HL-60 (cell line): ENCODE results near the gene SOX4.

Experiments used
- DNase-seq, 2 experiments: peaks; one replicate each; pipeline ENCODE4 v3.0.0-alpha.2; 2010 to 2020; ENCODE audit warnings: low read depth in 1 of 2, low spot score in 1 of 2
- H3K27ac ChIP-seq: fragments of 250-450 bp; sonication (Bioruptor Pico); replicated peaks from 2 replicates; pipeline ENCODE4 v1.5.1; 2020; ENCODE audit warnings: mild to moderate bottlenecking, moderate library complexity
- H3K27me3 ChIP-seq: fragments of 250-450 bp; sonication (Bioruptor Pico); 2 replicates; pipeline ENCODE4 v1.5.1; 2021; ENCODE audit warnings: mild to moderate bottlenecking, moderate library complexity; ENCODE audit not compliant: insufficient read depth, poor library complexity, severe bottlenecking
- H3K4me3 ChIP-seq: replicated peaks from 2 replicates; pipeline ENCODE4 v1.5.1; 2011; ENCODE audit warnings: mild to moderate bottlenecking, control low read depth, low read length; ENCODE audit not compliant: insufficient read depth
- GABPA ChIP-seq: IDR thresholded peaks from 2 replicates; pipeline ENCODE4 v1.6.1; 2012; ENCODE audit warnings: low read depth
- POLR2AphosphoS5 ChIP-seq: IDR thresholded peaks from 2 replicates; pipeline ENCODE4 v1.6.1; 2012; ENCODE audit warnings: low read depth
- SPI1 ChIP-seq: IDR thresholded peaks from 2 replicates; pipeline ENCODE4 v1.6.1; 2012; ENCODE audit warnings: low read depth, mild to moderate bottlenecking, borderline replicate concordance
- TF ChIP-seq, protein P1 (sequence below): IDR thresholded peaks from one replicate; pipeline ENCODE4 v1.5.1; 2011; ENCODE audit warnings: low read length, control low read depth, inconsistent platforms; ENCODE audit not compliant: insufficient read depth
- TF ChIP-seq, protein P2 (sequence below): IDR thresholded peaks from 2 replicates; pipeline ENCODE4 v1.6.1; 2012; ENCODE audit warnings: low read depth; ENCODE audit not compliant: insufficient replicate concordance

The SOX4 gene

GRCh38 chr6:21560249-21560648 is 33.3 kb upstream of the SOX4 start:
- no peak overlapping the region for H3K4me3 ChIP-seq
- H3K27me3 ChIP-seq, result no peaks in the 10 kb centered on the region
- no peak for DNase-seq
- TF ChIP-seq POLR2AphosphoS5 (no peak), SPI1 (no peak)
- TF ChIP-seq, protein P1, sequence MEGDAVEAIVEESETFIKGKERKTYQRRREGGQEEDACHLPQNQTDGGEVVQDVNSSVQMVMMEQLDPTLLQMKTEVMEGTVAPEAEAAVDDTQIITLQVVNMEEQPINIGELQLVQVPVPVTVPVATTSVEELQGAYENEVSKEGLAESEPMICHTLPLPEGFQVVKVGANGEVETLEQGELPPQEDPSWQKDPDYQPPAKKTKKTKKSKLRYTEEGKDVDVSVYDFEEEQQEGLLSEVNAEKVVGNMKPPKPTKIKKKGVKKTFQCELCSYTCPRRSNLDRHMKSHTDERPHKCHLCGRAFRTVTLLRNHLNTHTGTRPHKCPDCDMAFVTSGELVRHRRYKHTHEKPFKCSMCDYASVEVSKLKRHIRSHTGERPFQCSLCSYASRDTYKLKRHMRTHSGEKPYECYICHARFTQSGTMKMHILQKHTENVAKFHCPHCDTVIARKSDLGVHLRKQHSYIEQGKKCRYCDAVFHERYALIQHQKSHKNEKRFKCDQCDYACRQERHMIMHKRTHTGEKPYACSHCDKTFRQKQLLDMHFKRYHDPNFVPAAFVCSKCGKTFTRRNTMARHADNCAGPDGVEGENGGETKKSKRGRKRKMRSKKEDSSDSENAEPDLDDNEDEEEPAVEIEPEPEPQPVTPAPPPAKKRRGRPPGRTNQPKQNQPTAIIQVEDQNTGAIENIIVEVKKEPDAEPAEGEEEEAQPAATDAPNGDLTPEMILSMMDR, result no peak
- TF ChIP-seq, protein P2, sequence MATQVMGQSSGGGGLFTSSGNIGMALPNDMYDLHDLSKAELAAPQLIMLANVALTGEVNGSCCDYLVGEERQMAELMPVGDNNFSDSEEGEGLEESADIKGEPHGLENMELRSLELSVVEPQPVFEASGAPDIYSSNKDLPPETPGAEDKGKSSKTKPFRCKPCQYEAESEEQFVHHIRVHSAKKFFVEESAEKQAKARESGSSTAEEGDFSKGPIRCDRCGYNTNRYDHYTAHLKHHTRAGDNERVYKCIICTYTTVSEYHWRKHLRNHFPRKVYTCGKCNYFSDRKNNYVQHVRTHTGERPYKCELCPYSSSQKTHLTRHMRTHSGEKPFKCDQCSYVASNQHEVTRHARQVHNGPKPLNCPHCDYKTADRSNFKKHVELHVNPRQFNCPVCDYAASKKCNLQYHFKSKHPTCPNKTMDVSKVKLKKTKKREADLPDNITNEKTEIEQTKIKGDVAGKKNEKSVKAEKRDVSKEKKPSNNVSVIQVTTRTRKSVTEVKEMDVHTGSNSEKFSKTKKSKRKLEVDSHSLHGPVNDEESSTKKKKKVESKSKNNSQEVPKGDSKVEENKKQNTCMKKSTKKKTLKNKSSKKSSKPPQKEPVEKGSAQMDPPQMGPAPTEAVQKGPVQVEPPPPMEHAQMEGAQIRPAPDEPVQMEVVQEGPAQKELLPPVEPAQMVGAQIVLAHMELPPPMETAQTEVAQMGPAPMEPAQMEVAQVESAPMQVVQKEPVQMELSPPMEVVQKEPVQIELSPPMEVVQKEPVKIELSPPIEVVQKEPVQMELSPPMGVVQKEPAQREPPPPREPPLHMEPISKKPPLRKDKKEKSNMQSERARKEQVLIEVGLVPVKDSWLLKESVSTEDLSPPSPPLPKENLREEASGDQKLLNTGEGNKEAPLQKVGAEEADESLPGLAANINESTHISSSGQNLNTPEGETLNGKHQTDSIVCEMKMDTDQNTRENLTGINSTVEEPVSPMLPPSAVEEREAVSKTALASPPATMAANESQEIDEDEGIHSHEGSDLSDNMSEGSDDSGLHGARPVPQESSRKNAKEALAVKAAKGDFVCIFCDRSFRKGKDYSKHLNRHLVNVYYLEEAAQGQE, result no peak
- H3K27ac ChIP-seq, result no peak overlapping the region

DNA sequence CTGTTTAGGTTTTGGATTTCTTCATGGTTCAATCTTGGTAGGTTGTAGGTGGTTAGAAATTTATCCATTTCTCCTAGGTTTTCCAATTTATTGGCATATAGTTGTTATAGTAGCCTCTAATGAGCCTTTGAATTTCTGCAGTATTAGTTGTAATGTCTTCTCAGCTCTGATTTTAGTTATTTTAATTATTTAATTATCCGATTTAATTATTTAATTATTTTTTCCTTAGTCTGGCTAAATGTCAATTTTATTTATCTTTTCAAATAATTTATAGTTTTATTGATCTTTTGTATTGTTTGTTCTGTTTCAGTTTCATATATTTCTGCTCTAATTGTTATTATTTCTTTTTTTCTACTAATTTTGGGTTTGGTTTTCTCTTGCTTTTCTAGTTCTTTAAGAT is 28.1 kb upstream of the SOX4 start:
- Histone ChIP-seq H3K27ac (no peak overlapping the region), H3K4me3 (no peak overlapping the region), H3K27me3 (no peaks in the 10 kb centered on the region)
- DNase-seq, result no peak
- TF ChIP-seq, protein P2, result no peak
- TF ChIP-seq SPI1 (no peak), POLR2AphosphoS5 (no peak), GABPA (no peak)
- TF ChIP-seq, protein P1, result no peak

DNA sequence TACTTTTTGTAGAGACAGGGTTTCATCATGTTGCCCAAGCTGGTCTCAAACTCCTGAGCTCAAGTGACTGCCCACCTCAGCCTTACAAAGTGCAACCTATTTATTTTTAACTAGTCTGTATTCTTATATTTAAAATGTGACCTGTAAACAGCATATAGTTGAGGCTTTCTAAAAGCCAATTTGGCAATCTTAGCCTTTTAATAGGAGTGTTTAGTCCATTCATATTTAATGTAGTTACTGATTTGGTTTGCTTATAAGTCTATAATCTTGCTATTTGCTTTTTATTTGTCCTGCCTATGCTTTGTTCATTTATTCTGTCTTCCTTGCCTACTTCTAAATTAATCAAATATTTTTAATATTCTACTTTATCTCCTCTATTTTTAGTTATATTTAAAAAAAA is 15.0 kb upstream of the SOX4 start:
- Histone ChIP-seq H3K4me3 (no peak overlapping the region), H3K27me3 (no peaks in the 10 kb centered on the region), H3K27ac (no peak overlapping the region)
- no peak for DNase-seq
- TF ChIP-seq, protein P1, result no peak
- TF ChIP-seq, protein P2, result no peak
- no peak for TF ChIP-seq POLR2AphosphoS5
- TF ChIP-seq SPI1, result no peak
- no peak for TF ChIP-seq GABPA
